Activated effector memory CD4-positive, alpha-beta T cell treated with Interleukin-2 at 50 U/mL for 16 hours (primary cell): ENCODE results near the gene TXNDC5.

Experiments
- DNase-seq: peaks from one replicate; pipeline ENCODE4 v3.0.0-alpha.2; 2020

TXNDC5 gene

GRCh38 chr6:7848229-7848628 is 62.4 kb downstream of the TXNDC5 start:
- no peak for DNase-seq

DNA sequence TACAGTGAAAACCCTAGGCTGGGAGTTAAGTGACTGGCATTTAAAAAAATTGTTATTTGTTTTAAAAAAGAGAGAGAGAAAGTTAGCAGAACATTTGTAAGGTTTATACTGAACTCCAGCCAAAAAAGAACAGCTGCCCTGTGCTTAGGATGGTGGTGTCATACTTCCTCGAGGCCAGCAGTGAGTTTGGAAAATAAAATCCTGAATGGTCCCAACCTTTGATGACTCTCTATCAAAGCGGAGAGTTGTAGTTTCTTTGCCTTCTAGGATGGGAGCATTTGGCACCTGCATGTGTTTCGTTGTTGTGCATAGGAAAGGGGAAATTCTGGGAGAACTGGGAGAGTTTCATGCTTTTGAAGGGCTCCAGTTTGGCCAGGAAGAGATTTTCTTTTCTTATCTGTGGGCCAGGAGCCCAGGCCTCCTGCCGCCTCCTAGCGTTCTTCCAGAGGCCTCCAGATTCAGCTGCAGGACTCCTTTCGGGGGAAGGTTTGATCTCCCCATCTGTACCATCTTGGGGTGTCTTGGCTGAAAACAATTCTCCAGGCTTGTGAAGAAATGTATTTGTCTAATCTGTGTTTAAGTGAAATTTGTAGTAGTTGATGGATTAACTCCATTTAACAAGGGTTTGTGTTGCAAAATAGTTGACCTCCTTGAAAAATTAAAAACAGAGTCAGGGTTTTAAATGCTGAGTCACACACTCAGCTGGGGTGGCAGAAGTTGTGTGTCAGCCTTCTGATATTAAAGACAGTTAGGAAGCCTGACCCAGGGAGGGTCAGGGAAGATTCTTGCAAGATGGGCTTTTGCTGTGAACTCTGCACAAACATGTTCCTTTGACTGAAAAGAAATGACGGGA is 63.4 kb downstream of the TXNDC5 start:
- no peak for DNase-seq

DNA sequence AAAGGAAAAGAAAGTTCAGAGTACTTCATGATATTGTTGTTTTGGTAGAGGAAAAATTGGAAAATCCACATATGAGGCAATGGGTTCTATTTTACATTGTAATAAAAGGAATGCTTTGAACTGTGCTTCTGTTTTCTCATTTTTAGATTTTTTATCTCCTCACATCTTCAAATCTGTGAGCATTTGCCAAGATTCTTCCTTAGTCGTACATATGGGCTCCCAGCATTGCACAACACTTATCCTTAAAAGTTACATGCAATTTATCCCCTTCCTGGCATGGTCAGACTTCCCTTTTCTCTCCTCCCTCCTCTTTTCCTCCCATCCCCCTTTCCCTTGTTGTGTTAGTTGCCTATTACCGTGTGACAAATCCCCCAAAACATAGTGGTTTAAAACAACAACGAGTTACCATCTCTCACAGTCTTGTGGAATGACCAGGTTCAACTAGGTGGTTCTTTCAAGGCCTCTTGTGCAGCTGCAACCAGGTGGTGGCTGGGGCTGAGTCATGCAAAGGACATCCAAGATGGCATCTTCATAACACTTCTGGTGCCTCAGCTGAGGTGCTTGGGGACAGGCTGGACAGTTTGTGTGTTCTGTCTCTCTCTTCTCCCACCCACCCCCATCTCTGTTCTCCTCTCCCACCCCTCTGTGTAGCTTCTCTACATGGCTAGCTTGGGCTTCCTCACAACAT is 68.7 kb downstream of the TXNDC5 start:
- no peak for DNase-seq

GRCh38 chr6:7836371-7837026 is 74.1 kb downstream of the TXNDC5 start:
- no peak for DNase-seq

DNA sequence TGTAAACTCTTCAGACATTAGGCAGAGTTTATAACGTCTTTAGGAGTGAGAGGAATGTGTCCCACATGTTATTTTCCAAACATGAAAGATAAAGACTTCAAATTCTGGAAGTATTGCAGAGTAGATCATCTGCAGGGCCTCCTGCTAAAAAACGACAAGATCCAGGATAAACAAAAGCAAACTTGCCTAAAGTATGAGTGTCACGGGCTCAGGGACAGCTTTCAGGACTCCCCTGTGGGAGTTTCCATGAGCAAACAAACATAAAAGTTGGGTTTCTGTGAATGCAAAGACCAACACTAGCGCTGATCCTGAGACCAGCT is 76.9 kb downstream of the TXNDC5 start:
- no peak for DNase-seq

DNA sequence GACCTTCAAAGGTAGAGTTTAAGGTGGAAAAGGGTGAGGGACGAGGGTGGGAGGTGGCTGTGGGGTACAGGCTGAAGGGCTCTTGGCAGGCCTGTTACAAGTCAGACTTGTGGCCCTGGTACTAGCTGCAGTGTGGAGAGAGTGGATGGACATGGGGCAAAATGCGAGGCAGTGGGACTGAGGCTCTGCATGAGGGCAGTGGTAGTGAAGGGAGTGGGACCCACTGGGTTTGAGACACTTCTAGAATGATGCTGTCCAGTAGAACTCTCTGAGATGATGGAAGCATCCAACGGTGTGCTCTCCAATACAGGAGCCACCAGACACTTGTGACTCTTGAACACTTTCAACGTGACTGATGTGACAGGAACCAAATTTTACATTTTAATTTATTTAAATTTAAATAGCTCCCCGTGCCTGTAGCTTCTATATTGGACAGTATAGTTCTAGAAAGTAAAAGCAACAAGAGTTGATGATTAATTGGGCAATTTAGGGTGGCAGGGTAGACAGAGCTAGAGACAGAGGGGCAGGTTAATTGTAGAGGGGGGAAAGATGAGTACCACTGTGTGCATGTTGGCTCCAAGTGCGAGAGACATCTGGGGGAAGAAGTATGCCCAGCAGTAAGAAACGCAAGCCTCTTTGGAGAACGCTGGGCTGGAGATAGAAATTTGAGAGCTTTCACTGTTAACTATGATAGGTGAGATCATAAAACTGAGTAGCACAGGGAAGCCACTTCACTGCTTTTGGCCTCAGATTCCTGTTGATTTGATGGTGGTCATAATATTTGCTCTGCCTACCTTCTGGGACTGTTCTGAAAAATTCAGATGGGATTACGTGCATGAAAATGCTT is 77.5 kb downstream of the TXNDC5 start:
- DNase-seq, result no peak
